ENCODE data around the gene CRACDL.

DNA sequence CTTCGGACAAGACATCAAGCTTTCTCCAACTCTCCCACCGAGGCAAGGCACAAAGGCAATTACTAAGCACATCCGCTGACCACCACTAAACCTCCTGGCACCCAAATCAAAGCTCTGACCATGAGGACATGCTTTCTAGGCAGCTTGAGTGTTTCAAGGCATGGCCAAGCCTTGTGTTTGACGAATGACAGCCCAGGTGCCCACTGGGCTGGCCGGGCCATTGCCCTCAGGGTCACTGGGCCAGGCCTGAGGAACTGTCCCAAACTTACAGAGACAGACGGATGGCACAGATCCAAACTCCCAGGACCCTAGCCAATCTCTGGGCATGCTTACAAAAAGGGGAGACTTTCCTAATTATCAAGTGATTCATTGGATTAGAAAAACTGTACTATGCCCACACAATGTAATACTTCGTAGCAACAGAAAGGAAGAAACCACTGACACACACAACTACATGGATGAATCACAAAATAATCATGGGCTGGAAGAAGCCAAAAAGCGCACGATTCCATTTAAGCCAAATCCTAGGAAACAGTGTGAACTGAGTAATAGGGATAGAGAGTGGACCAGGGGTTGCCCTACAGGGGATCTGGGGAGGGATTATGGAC, 20.2 kb downstream of the CRACDL start:
- no peak for TF ChIP-seq POLR2AphosphoS5 (IDR thresholded peaks at IDR 0.05; ENCODE audit: low read depth, low read length)
- TF ChIP-seq TAF1 (IDR thresholded peaks at IDR 0.05; ENCODE audit: borderline replicate concordance, insufficient read depth, low read length): no peak
- TF ChIP-seq, protein P1, sequence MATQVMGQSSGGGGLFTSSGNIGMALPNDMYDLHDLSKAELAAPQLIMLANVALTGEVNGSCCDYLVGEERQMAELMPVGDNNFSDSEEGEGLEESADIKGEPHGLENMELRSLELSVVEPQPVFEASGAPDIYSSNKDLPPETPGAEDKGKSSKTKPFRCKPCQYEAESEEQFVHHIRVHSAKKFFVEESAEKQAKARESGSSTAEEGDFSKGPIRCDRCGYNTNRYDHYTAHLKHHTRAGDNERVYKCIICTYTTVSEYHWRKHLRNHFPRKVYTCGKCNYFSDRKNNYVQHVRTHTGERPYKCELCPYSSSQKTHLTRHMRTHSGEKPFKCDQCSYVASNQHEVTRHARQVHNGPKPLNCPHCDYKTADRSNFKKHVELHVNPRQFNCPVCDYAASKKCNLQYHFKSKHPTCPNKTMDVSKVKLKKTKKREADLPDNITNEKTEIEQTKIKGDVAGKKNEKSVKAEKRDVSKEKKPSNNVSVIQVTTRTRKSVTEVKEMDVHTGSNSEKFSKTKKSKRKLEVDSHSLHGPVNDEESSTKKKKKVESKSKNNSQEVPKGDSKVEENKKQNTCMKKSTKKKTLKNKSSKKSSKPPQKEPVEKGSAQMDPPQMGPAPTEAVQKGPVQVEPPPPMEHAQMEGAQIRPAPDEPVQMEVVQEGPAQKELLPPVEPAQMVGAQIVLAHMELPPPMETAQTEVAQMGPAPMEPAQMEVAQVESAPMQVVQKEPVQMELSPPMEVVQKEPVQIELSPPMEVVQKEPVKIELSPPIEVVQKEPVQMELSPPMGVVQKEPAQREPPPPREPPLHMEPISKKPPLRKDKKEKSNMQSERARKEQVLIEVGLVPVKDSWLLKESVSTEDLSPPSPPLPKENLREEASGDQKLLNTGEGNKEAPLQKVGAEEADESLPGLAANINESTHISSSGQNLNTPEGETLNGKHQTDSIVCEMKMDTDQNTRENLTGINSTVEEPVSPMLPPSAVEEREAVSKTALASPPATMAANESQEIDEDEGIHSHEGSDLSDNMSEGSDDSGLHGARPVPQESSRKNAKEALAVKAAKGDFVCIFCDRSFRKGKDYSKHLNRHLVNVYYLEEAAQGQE (IDR thresholded peaks at IDR 0.05; ENCODE audit: insufficient read depth in 1 of 2, low read depth in 2 of 2, low read length in 2 of 2): no peak
- TF ChIP-seq SIN3A (IDR thresholded peaks at IDR 0.05; ENCODE audit: borderline replicate concordance, insufficient read depth, low read length): no peak
